Mammary epithelial cell (primary cell): ENCODE data around the gene ADRB1.

Experiments
- EZH2 ChIP-seq: IDR thresholded peaks from 2 replicates; pipeline ENCODE4 v1.6.1; 2012; ENCODE audit warnings: low read length, inconsistent platforms, borderline replicate concordance
- TF ChIP-seq, protein P1 (sequence below), 2 donors: IDR thresholded peaks in 1 of 2; conservative IDR thresholded peaks in 1 of 2; 2 replicates each; pipeline ENCODE4 v1.5.1; 2011 to 2012; ENCODE audit warnings: inconsistent platforms in 2 of 2, low read length in 2 of 2, mild to moderate bottlenecking in 2 of 2, control low read depth in 1 of 2, low read depth in 1 of 2; ENCODE audit not compliant: insufficient read depth in 1 of 2; ENCODE audit errors: extremely low read depth in 1 of 2

DNA sequence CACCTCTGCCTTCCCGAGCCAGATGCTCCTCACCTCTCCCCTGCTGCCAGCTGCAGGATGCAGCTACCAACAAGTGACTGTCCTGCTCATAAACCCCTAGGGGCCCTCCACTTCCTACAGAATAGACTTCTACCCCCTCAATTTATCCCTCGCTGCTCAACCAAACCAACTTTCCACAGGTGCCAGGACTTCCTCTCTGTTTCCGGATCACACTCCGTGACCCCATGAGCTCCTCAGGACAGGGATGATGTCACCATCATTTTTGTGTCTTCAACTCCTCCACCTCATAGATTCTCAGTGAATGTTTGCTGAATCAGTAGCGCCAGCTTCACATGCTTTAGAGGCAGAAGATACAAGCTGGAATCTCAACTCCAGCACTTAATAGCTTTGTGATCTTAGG lies 25.8 kb upstream of the ADRB1 start:
- TF ChIP-seq, protein P1, sequence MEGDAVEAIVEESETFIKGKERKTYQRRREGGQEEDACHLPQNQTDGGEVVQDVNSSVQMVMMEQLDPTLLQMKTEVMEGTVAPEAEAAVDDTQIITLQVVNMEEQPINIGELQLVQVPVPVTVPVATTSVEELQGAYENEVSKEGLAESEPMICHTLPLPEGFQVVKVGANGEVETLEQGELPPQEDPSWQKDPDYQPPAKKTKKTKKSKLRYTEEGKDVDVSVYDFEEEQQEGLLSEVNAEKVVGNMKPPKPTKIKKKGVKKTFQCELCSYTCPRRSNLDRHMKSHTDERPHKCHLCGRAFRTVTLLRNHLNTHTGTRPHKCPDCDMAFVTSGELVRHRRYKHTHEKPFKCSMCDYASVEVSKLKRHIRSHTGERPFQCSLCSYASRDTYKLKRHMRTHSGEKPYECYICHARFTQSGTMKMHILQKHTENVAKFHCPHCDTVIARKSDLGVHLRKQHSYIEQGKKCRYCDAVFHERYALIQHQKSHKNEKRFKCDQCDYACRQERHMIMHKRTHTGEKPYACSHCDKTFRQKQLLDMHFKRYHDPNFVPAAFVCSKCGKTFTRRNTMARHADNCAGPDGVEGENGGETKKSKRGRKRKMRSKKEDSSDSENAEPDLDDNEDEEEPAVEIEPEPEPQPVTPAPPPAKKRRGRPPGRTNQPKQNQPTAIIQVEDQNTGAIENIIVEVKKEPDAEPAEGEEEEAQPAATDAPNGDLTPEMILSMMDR (conservative IDR thresholded peaks at IDR 0.05 in 1 of 2, IDR thresholded peaks at IDR 0.05 in 1 of 2; ENCODE audit: extremely low read depth in 1 of 2, insufficient read depth in 1 of 2, low read depth in 1 of 2, low read length in 2 of 2): no peak
- no peak for TF ChIP-seq EZH2
